B cell (primary cell): Measurements from ENCODE around the gene MRPS23.

Experiments
- EZH2 ChIP-seq: IDR thresholded peaks from 2 replicates; pipeline ENCODE4 v1.6.1; 2012; ENCODE audit warnings: borderline replicate concordance, low read depth, mild to moderate bottlenecking, moderate library complexity, low read length; ENCODE audit not compliant: insufficient read depth, poor library complexity, severe bottlenecking
- TF ChIP-seq, protein P1 (sequence below): fragments of 200-600 bp; IDR thresholded peaks from one replicate; pipeline ENCODE4 v1.8.0; 2022; ENCODE audit warnings: antibody characterized with exemption, mild to moderate bottlenecking

DNA sequence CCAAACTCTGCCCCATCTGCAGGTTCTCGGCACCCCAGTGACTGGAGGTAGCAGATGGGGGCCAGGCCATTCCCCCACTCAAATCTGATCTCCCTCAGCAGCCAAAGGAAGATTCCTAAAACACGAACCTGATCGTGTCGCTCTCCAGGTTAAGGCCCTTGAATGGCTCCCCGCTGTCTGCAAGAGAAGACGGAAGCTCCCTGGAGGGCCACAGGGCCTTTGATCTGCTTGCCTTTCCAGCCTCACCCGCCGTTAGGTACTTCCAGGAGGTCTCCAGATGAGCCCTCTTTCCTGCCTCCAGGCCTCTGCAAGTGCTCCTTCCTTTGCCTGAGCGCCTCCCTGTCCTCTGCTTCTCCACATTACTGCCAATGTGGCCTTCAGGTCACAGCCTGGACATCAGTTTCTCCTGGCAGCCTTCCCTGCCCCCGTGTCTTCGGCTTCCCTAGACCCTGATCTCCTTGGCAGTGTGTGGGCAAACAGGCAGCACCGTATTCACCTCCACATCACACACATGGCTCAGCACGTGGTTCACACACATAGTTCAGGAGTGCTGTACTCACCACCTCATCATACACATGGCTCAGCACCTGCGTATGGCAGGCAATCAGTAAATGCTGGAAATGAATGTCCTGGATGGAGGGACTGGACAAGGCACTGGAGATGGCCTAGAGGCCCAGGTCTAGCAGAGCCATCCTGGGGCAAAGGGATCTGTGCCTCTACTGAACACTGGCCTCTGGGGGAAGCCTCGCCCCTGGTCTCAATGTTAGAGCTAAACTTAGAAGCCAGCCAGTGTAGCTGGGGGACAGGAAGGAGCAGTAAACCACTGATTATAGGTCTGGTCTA, 26.4 kb upstream of the MRPS23 start:
- TF ChIP-seq, protein P1, sequence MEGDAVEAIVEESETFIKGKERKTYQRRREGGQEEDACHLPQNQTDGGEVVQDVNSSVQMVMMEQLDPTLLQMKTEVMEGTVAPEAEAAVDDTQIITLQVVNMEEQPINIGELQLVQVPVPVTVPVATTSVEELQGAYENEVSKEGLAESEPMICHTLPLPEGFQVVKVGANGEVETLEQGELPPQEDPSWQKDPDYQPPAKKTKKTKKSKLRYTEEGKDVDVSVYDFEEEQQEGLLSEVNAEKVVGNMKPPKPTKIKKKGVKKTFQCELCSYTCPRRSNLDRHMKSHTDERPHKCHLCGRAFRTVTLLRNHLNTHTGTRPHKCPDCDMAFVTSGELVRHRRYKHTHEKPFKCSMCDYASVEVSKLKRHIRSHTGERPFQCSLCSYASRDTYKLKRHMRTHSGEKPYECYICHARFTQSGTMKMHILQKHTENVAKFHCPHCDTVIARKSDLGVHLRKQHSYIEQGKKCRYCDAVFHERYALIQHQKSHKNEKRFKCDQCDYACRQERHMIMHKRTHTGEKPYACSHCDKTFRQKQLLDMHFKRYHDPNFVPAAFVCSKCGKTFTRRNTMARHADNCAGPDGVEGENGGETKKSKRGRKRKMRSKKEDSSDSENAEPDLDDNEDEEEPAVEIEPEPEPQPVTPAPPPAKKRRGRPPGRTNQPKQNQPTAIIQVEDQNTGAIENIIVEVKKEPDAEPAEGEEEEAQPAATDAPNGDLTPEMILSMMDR, result no peak
- TF ChIP-seq EZH2, result no peak
